Measurements from ENCODE around the gene ADAMTS9. TPM values are rescaled to one million over a fixed set of nuclear protein-coding genes. Genes with fewer than 3 reads are reported as not detected.
A peak's percentile ranks its signal among the peaks of the same experiment; 100 is the strongest.

Gene ADAMTS9, protein sequence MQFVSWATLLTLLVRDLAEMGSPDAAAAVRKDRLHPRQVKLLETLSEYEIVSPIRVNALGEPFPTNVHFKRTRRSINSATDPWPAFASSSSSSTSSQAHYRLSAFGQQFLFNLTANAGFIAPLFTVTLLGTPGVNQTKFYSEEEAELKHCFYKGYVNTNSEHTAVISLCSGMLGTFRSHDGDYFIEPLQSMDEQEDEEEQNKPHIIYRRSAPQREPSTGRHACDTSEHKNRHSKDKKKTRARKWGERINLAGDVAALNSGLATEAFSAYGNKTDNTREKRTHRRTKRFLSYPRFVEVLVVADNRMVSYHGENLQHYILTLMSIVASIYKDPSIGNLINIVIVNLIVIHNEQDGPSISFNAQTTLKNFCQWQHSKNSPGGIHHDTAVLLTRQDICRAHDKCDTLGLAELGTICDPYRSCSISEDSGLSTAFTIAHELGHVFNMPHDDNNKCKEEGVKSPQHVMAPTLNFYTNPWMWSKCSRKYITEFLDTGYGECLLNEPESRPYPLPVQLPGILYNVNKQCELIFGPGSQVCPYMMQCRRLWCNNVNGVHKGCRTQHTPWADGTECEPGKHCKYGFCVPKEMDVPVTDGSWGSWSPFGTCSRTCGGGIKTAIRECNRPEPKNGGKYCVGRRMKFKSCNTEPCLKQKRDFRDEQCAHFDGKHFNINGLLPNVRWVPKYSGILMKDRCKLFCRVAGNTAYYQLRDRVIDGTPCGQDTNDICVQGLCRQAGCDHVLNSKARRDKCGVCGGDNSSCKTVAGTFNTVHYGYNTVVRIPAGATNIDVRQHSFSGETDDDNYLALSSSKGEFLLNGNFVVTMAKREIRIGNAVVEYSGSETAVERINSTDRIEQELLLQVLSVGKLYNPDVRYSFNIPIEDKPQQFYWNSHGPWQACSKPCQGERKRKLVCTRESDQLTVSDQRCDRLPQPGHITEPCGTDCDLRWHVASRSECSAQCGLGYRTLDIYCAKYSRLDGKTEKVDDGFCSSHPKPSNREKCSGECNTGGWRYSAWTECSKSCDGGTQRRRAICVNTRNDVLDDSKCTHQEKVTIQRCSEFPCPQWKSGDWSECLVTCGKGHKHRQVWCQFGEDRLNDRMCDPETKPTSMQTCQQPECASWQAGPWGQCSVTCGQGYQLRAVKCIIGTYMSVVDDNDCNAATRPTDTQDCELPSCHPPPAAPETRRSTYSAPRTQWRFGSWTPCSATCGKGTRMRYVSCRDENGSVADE (N-terminal part only)
- 1 to 10 TPM; 1.1 to 9.9 (median 3.5) TPM for total RNA-seq
- long read RNA-seq, partial matches to known transcripts: 1 of 2 reads
- long read RNA-seq, other reads (novel, unspliced or antisense): 0 of 2 reads

DNA sequence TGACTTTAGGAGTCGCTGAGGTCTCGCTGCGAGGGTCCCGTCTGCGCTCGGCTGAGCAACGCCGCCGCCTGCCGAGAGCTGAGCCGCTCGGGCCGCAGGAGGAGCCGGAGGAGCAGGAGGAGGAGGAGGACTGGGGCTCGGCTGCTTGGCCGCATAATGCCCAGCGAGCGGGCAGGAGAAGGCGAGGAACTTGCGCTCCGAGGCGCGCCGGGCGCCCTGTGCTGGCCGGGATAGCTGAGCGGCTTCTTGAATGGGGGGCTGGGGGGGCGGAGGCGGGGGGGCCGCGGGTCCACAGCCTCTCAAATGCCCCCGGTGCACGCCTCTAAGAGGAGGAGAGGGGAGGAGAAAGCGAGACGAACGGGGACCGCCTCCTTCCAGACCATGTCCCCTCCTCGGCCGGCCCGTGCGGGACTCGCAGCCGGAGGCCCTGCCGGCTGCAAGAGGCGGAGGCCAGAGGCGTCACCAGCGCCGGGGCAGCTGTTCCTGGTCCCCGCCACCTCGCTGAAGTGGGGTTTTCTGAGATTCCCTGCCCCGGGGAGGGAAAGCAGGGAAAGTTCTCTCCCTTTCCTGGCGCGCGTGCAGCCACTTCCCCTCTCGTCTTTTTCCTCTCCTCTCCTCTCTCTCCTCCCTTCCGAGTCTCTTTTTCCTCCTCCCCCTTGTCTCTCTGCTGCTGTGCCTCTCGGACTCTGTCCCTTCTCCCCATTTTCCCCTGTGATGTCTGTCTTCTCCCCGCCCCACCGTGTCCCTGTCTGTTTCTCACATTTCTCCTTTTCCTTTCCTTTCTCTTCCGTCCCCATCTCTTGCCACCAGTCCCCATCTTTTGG, at the start of gene ADAMTS9:
Gene ADAMTS9, minus strand, starts transcription at position 220 of the 824 bp plus-strand sequence. CDS start 343 bp downstream, outside the sequence.
- H3K36me3 ChIP-seq: no peaks in the 10 kb centered on the region
- H3K27me3 ChIP-seq: no peaks in the 10 kb centered on the region
- WGBS (ENCODE audit: insufficient coverage, low coverage, low lambda C conversion rate, missing lambda C conversion rate): under 1% methylated on average over 38 of the region's 60 CpGs
- peak; percentile 41 to 60 (median 54) for ATAC-seq
- H3K9me3 ChIP-seq: no peaks in the 10 kb centered on the region
- TF ChIP-seq POLR2A (IDR thresholded peaks at IDR 0.05): peak; percentile 59
- TF ChIP-seq, protein P1, sequence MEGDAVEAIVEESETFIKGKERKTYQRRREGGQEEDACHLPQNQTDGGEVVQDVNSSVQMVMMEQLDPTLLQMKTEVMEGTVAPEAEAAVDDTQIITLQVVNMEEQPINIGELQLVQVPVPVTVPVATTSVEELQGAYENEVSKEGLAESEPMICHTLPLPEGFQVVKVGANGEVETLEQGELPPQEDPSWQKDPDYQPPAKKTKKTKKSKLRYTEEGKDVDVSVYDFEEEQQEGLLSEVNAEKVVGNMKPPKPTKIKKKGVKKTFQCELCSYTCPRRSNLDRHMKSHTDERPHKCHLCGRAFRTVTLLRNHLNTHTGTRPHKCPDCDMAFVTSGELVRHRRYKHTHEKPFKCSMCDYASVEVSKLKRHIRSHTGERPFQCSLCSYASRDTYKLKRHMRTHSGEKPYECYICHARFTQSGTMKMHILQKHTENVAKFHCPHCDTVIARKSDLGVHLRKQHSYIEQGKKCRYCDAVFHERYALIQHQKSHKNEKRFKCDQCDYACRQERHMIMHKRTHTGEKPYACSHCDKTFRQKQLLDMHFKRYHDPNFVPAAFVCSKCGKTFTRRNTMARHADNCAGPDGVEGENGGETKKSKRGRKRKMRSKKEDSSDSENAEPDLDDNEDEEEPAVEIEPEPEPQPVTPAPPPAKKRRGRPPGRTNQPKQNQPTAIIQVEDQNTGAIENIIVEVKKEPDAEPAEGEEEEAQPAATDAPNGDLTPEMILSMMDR (IDR thresholded peaks at IDR 0.05): no peak
- intact Hi-C loops (cut with DNase I): no loop called here
- peak within 1 kb of the TSS; percentile 39 to 93 (median 90) for H3K27ac ChIP-seq
- peak; percentile 59 to 82 (median 73) for DNase-seq
- peaks cover 0 to 3% (median 0%) of the 10 kb centered on the region in 4 donors for H3K4me1 ChIP-seq
- peak within 1 kb of the TSS; percentile 47 to 64 (median 51) for H3K4me3 ChIP-seq

DNA sequence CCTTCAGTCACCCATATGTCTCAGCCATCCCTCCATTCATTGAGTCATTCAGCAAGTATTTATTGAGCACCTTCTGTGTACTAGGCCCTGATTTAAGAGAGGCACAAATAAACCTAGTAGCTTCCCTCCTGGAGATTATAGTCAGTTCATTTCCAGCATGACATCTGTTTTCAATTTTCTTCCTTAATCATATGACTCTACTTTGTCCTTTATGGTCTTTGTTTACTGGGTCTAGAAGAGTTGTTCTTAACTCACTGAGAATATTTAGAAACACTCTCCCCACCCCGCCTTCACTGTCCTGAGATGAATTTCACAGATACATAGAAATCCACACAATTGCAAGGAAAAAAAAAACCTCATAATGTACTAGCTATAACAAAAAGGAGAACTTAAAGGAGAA, 44.8 kb upstream of the ADAMTS9 start:
- ATAC-seq: no peak
- DNase-seq: no peak
- Histone ChIP-seq H3K9me3 (no peaks in the 10 kb centered on the region), H3K4me1 (no peaks in the 10 kb centered on the region), H3K27ac (no peak overlapping the region), H3K4me3 (no peak overlapping the region), H3K36me3 (no peaks in the 10 kb centered on the region), H3K27me3 (no peaks in the 10 kb centered on the region)
- intact Hi-C loops (cut with DNase I): no loop called here
- TF ChIP-seq POLR2A (IDR thresholded peaks at IDR 0.05): no peak
- TF ChIP-seq, protein P1 (IDR thresholded peaks at IDR 0.05): no peak
- WGBS (ENCODE audit: insufficient coverage, low coverage, low lambda C conversion rate, missing lambda C conversion rate): 77% methylated on average over 1 of the region's 1 CpG

DNA sequence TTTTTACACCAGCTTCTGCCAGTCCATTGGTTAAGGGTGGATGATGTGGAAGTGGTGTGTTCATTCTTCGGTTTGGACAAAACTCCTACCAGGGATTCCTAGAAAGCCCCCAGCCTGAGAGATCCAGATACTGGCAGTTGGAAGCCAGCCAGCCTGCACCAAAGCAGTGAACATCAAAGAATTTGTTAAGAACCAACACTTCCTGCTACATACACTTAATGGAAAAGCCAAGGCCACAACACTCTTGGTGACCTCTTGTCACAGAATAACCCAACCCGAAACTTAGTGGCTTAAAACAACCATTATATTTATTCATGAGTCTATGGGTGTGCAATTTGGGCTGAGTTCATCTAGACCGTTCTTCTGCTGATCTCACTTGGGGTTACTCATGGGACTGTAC, 42.9 kb upstream of the ADAMTS9 start:
- no peaks in the 10 kb centered on the region for H3K36me3 ChIP-seq

More for the DNA sequence above, 42.9 kb upstream of the ADAMTS9 start:
- H3K27me3 ChIP-seq: no peaks in the 10 kb centered on the region
- no peak for DNase-seq
- intact Hi-C loops (cut with DNase I): no loop called here
- no peaks in the 10 kb centered on the region for H3K4me1 ChIP-seq
- no peak overlapping the region for H3K4me3 ChIP-seq
- WGBS (ENCODE audit: insufficient coverage, low coverage, low lambda C conversion rate, missing lambda C conversion rate): 72% methylated on average over 2 of the region's 3 CpGs
- no peak overlapping the region for H3K27ac ChIP-seq
- no peak for ATAC-seq
- H3K9me3 ChIP-seq: no peaks in the 10 kb centered on the region
- TF ChIP-seq POLR2A (IDR thresholded peaks at IDR 0.05): no peak
- TF ChIP-seq, protein P1 (IDR thresholded peaks at IDR 0.05): no peak
